GM12874 (cell line): ENCODE measurements around the gene SRA1.

ENCODE experiments used
- CTCF ChIP-seq: IDR thresholded peaks from 2 replicates; pipeline ENCODE4 v1.5.1; 2011; ENCODE audit warnings: low read depth, mild to moderate bottlenecking, control low read depth, low read length, moderate library complexity; ENCODE audit not compliant: insufficient read depth

SRA1 gene

GRCh38 chr5:140513124-140513523 is 44.1 kb downstream of the SRA1 start:
- no peak for TF ChIP-seq CTCF

- no peak for TF ChIP-seq CTCF
These were observed 47.4 kb downstream of the SRA1 start for GRCh38 chr5:140509898-140510297.

GRCh38 chr5:140502834-140503233 is 54.4 kb downstream of the SRA1 start:
- no peak for TF ChIP-seq CTCF
